GM19438 (cell line): Measurements from ENCODE around the gene NACC1.

Experiments
- ATAC-seq: cut with Tn5 transposase; IDR thresholded peaks from one replicate; pipeline ENCODE4 v1.9.1; 2021; ENCODE audit warnings: low read depth; ENCODE audit not compliant: unreplicated experiment

NACC1 gene

GRCh38 chr19:13118424-13119193, 545 bp downstream of the NACC1 start:
- no peak for ATAC-seq

- ATAC-seq, result no peak
Observed at GRCh38 chr19:13119627-13120026, 1.6 kb downstream of the NACC1 start.

- no peak for ATAC-seq
Observed at GRCh38 chr19:13120031-13120430, 2.0 kb downstream of the NACC1 start.

- ATAC-seq, result no peak
Observed at GRCh38 chr19:13120817-13121216, 2.8 kb downstream of the NACC1 start.

GRCh38 chr19:13121551-13122274, 3.6 kb downstream of the NACC1 start:
- no peak for ATAC-seq

GRCh38 chr19:13122275-13122878, 4.3 kb downstream of the NACC1 start:
- ATAC-seq, result no peak

- ATAC-seq, result no peak
Observed at GRCh38 chr19:13122980-13123957, 5.2 kb downstream of the NACC1 start.

- ATAC-seq, result no peak
Observed at GRCh38 chr19:13127051-13127450, 9.0 kb downstream of the NACC1 start.

- ATAC-seq, result no peak
Observed at GRCh38 chr19:13127811-13128575, 9.9 kb downstream of the NACC1 start.

- ATAC-seq, result no peak
Observed at GRCh38 chr19:13128583-13128982, 10.5 kb downstream of the NACC1 start.

- no peak for ATAC-seq
Observed at GRCh38 chr19:13129384-13129783, 11.3 kb downstream of the NACC1 start.

GRCh38 chr19:13130886-13131490, 12.9 kb downstream of the NACC1 start:
- no peak for ATAC-seq

- no peak for ATAC-seq
Observed at GRCh38 chr19:13132471-13133180, 14.6 kb downstream of the NACC1 start.

GRCh38 chr19:13133241-13133870, 15.3 kb downstream of the NACC1 start:
- ATAC-seq, result no peak

- no peak for ATAC-seq
Observed at GRCh38 chr19:13134626-13135025, 16.6 kb downstream of the NACC1 start.

- no peak for ATAC-seq
Observed at GRCh38 chr19:13135068-13136062, 17.3 kb downstream of the NACC1 start.

- no peak for ATAC-seq
Observed at GRCh38 chr19:13137290-13137794, 19.3 kb downstream of the NACC1 start.
